Endothelial cell of umbilical vein (primary cell): Measurements from ENCODE around the gene NR6A1. TPM values are rescaled to one million over a fixed set of nuclear protein-coding genes. Genes with fewer than 3 reads are reported as not detected.

ENCODE experiments used
- BruUV-seq: library from RNA; stranded (reverse); fragments of 400-500 nt; replicated peaks from 2 replicates; lab custom pipeline; 2021; lab: Mats Ljungman, UMichigan
- CTCF ChIA-PET: fragments of 300-600, 350-600 bp; sonication (Branson Sonifier 250); formaldehyde crosslinking; loops from one replicate; lab custom pipeline; 2021; ENCODE audit warnings: antibody characterized with exemption, inconsistent platforms; lab: Charles Lee
- POLR2A ChIA-PET: fragments of 300-600, 350-600 bp; sonication (Branson Sonifier 250); formaldehyde crosslinking; loops from one replicate; lab custom pipeline; 2021; ENCODE audit warnings: antibody characterized with exemption, inconsistent platforms; lab: Charles Lee
- DNase-seq: peaks from one replicate; pipeline ENCODE4 v3.0.0-alpha.2; 2011; ENCODE audit warnings: low read depth, low spot score
- FAIRE-seq: peaks from 2 replicates; lab custom pipeline; 2011; peaks lifted over from hg19 to GRCh38; lab: Jason Lieb, UNC
- H2AFZ ChIP-seq: 2 replicates; pipeline ENCODE4 v1.6.0; 2012; ENCODE audit warnings: low read depth, low read length, control low read depth, inconsistent platforms
- H3K27ac ChIP-seq: 2 replicates; pipeline ENCODE4 v1.5.1; 2011; ENCODE audit warnings: low read depth, mild to moderate bottlenecking, control low read depth, low read length, moderate library complexity; ENCODE audit not compliant: insufficient read depth
- H3K27me3 ChIP-seq, 2 experiments: 2 replicates each; pipeline versions ENCODE4 v1.6.0 to v1.6.1; 2011; ENCODE audit warnings: low read length in 2 of 2, mixed read lengths in 1 of 2; ENCODE audit not compliant: control insufficient read depth in 2 of 2, insufficient read depth in 2 of 2
- H3K36me3 ChIP-seq, 2 experiments: 2 replicates in 1 of 2; 3 replicates in 1 of 2; pipeline ENCODE4 v1.5.1; 2011; ENCODE audit warnings: low read length in 2 of 2, mild to moderate bottlenecking in 1 of 2, moderate library complexity in 1 of 2; ENCODE audit not compliant: control insufficient read depth in 2 of 2, insufficient read depth in 2 of 2; ENCODE audit errors: extremely low read depth in 1 of 2
- H3K4me1 ChIP-seq: 3 replicates; pipeline ENCODE4 v1.5.1; 2011; ENCODE audit warnings: mild to moderate bottlenecking, low read length; ENCODE audit not compliant: control insufficient read depth, insufficient read depth; ENCODE audit errors: extremely low read depth
- H3K4me2 ChIP-seq: 2 replicates; pipeline ENCODE4 v1.6.1; 2011; ENCODE audit warnings: low read length, control low read depth, mixed read lengths; ENCODE audit not compliant: insufficient read depth
- H3K4me3 ChIP-seq, 3 experiments: fragments of 200-600 bp in 1 of 3; sonication (generic), shearing (Covaris generic) in 1 of 3; replicated peaks in 1 of 3; 2 replicates each; pipeline ENCODE4 v1.5.1; 2011 to 2016; ENCODE audit warnings: control low read depth in 3 of 3, low read length in 3 of 3, mild to moderate bottlenecking in 2 of 3, inconsistent platforms in 1 of 3, low read depth in 1 of 3, moderate library complexity in 1 of 3; ENCODE audit not compliant: insufficient read depth in 1 of 3
- H3K79me2 ChIP-seq: 2 replicates; pipeline ENCODE4 v1.6.0; 2012; ENCODE audit warnings: low read length, inconsistent platforms; ENCODE audit not compliant: control insufficient read depth, insufficient read depth
- H3K9ac ChIP-seq: replicated peaks from 2 replicates; pipeline ENCODE3; 2011; ENCODE audit warnings: low read length, control low read depth; ENCODE audit not compliant: insufficient read depth; ENCODE audit errors: extremely low read depth
- H3K9me1 ChIP-seq: replicated peaks from 3 replicates; pipeline ENCODE4 v1.6.0; 2011; ENCODE audit warnings: mild to moderate bottlenecking, low read length; ENCODE audit not compliant: control insufficient read depth, insufficient read depth; ENCODE audit errors: extremely low read depth
- H3K9me3 ChIP-seq: replicated peaks from 2 replicates; pipeline ENCODE4 v1.5.1; 2012; ENCODE audit warnings: low read length, inconsistent platforms; ENCODE audit not compliant: control insufficient read depth, insufficient read depth
- H4K20me1 ChIP-seq: replicated peaks from 2 replicates; pipeline ENCODE3; 2011; ENCODE audit warnings: mild to moderate bottlenecking, low read length; ENCODE audit not compliant: control insufficient read depth, insufficient read depth; ENCODE audit errors: extremely low read depth
- EZH2 ChIP-seq: IDR thresholded peaks from 2 replicates; pipeline ENCODE4 v1.6.1; 2012; ENCODE audit warnings: borderline replicate concordance, low read depth, mild to moderate bottlenecking, moderate library complexity, low read length, inconsistent platforms; ENCODE audit not compliant: severe bottlenecking
- FOS ChIP-seq: IDR thresholded peaks from 2 replicates; pipeline ENCODE4 v1.6.1; 2011; ENCODE audit warnings: mild to moderate bottlenecking, low read length, moderate library complexity, borderline replicate concordance; ENCODE audit not compliant: insufficient read depth
- GATA2 ChIP-seq: IDR thresholded peaks from 2 replicates; pipeline ENCODE4 v1.7.0; 2011; ENCODE audit warnings: low read depth, mild to moderate bottlenecking, moderate library complexity, mixed read lengths, low read length; ENCODE audit not compliant: insufficient read length, insufficient read depth
- JUN ChIP-seq: IDR thresholded peaks from 2 replicates; pipeline ENCODE4 v1.6.1; 2011; ENCODE audit warnings: borderline replicate concordance, low read depth; ENCODE audit not compliant: insufficient read length, insufficient read depth
- MYC ChIP-seq: IDR thresholded peaks from one replicate; pipeline ENCODE4 v1.6.1; 2011; ENCODE audit warnings: mild to moderate bottlenecking, low read depth, low read length
- POLR2A ChIP-seq: IDR thresholded peaks from 2 replicates; pipeline ENCODE4 v1.6.1; 2012; ENCODE audit warnings: low read depth, mild to moderate bottlenecking, control low read depth, low read length
- POLR2AphosphoS5 ChIP-seq: IDR thresholded peaks from 2 replicates; pipeline ENCODE4 v1.6.1; 2012; ENCODE audit warnings: low read depth, mild to moderate bottlenecking, control low read depth, low read length, moderate library complexity; ENCODE audit not compliant: insufficient read depth
- dilution Hi-C: fragments of 300-500 bp; cut with MboI; formaldehyde crosslinking; loops from one replicate; pipeline ENCODE4 v1.15.0; 2019; ENCODE audit warnings: low sequenced_read_pairs; ENCODE audit not compliant: extremely low pct_ligation_motif_present
- intact Hi-C: fragments of 100-400 bp; cut with micrococcal nuclease; formaldehyde crosslinking; loops from one replicate; pipeline ENCODE4 v1.10.0; 2022
- polyA plus RNA-seq, 4 experiments: library from polyadenylated mRNA; depleted of rRNA in 3 of 4; stranded (reverse) in 3 of 4; unstranded in 1 of 4; fragments of >200 nt; gene quantifications; 2 replicates each; pipeline versions ENCODE4 v1.2.1 to v1.2.3, GENCODE V29; 2011 to 2012; ENCODE audit warnings: missing spikeins in 1 of 4
- total RNA-seq: library from RNA; stranded (reverse); gene quantifications from 2 replicates; pipeline ENCODE4 v1.2.3, GENCODE V29; 2021
- TF ChIP-seq, protein P1 (sequence below): IDR thresholded peaks from 2 replicates; pipeline ENCODE4 v1.6.1; 2011; ENCODE audit not compliant: insufficient read depth, insufficient read length
- TF ChIP-seq, protein P2 (sequence below), 2 donors: IDR thresholded peaks; 1 replicate in 1 of 2; 2 replicates in 1 of 2; pipeline ENCODE4 v1.5.1; 2011; ENCODE audit warnings: low read length in 2 of 2, mild to moderate bottlenecking in 2 of 2, moderate library complexity in 2 of 2, control low read depth in 1 of 2, inconsistent platforms in 1 of 2, low read depth in 1 of 2; ENCODE audit not compliant: insufficient read depth in 1 of 2; ENCODE audit errors: extremely low read depth in 1 of 2

Gene NR6A1
- total and polyA plus RNA-seq, 2 donors (not counting 3 experiments of a cell fraction or from before 2014, with no cell fraction given): 0.17 to 1.2 TPM

DNA sequence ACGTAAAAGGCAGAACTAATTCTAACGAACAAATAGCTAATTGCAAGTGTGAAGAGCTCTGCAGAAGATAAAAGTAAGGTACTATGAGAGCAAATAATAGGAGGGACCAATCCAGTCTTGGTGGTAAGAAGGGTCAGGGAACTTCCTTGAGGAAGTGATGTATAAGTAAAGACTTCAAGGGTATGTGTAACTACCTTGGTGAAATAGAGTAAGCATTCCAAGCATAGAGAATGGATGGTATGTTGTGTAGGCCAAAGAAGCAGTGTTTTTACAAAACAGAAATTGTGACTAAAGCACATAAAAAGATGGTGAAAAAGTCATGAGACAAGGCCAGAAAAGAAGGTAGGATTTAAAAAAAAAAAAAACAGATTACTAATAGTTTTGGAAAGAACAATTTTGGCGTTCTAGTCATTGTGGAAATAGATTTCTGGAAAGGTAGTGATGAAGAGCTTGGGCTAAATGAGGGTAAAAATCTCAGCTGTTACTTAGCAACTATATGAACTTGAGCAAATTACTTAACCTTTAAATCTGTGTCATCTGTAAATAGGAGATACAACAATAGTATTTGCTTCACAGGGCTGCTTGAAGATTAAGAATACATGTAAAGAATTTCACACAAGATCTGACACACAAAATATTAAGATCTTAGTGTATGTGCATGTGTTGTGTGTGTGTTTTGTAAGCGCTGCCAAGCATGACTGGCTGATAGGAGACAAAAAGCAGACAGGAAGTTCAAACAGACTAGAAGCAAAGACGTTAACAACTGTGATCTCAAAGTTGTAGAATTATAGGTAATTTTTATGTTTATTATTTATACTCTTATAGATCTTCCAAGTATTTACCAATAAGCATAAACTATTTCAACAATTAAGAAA is 73.5 kb downstream of the NR6A1 start:
- Histone ChIP-seq H3K79me2 (no peaks in the 10 kb centered on the region), H3K4me3 (no peak overlapping the region), H3K9ac (no peak overlapping the region), H3K4me2 (peak overlapping the region; percentile 18), H3K9me3 (no peaks in the 10 kb centered on the region), H3K36me3 (no peaks in the 10 kb centered on the region), H3K9me1 (no peaks in the 10 kb centered on the region), H4K20me1 (no peaks in the 10 kb centered on the region), H3K4me1 (peaks cover 19% of the 10 kb centered on the region), H3K27ac (peak overlapping the region; percentile 47), H3K27me3 (no peaks in the 10 kb centered on the region), H2AFZ (no peak overlapping the region)
- intact Hi-C loops (loop anchor here (2.0 kb wide), 1 partner anchor 35 kb away; no protein-coding TSS in a partner anchor), dilution Hi-C loops (no loop called here)
- BruUV-seq: no TSS peak
- peak; percentile 44 for DNase-seq
- ChIA-PET CTCF (interaction anchor here (1.3 to 2.2 kb wide), 2 partner anchors 14 to 80 kb away, joined by 6 to 11 read pairs; no protein-coding TSS in a partner anchor), POLR2A (no interaction called here)
- TF ChIP-seq, protein P1, sequence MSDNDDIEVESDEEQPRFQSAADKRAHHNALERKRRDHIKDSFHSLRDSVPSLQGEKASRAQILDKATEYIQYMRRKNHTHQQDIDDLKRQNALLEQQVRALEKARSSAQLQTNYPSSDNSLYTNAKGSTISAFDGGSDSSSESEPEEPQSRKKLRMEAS: no peak
- TF ChIP-seq GATA2: no peak
- TF ChIP-seq JUN: no peak
- no peak for TF ChIP-seq MYC
- no peak for TF ChIP-seq EZH2
- TF ChIP-seq POLR2AphosphoS5: no peak
- TF ChIP-seq FOS: no peak
- TF ChIP-seq, protein P2, sequence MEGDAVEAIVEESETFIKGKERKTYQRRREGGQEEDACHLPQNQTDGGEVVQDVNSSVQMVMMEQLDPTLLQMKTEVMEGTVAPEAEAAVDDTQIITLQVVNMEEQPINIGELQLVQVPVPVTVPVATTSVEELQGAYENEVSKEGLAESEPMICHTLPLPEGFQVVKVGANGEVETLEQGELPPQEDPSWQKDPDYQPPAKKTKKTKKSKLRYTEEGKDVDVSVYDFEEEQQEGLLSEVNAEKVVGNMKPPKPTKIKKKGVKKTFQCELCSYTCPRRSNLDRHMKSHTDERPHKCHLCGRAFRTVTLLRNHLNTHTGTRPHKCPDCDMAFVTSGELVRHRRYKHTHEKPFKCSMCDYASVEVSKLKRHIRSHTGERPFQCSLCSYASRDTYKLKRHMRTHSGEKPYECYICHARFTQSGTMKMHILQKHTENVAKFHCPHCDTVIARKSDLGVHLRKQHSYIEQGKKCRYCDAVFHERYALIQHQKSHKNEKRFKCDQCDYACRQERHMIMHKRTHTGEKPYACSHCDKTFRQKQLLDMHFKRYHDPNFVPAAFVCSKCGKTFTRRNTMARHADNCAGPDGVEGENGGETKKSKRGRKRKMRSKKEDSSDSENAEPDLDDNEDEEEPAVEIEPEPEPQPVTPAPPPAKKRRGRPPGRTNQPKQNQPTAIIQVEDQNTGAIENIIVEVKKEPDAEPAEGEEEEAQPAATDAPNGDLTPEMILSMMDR (IDR thresholded peaks at IDR 0.05; ENCODE audit: extremely low read depth in 1 of 2, insufficient read depth in 1 of 2, low read depth in 1 of 2, low read length in 2 of 2): no peak
- no peak for TF ChIP-seq POLR2A
- peak; percentile 37 for FAIRE-seq
